ENCODE results near the gene CXCR5. TPM values are rescaled to one million over a fixed set of nuclear protein-coding genes. Genes with fewer than 3 reads are reported as not detected.

The CXCR5 gene
- total RNA-seq, 1 experiment from 2014 or later, result not detected

GRCh38 chr11:118868659-118869058 lies 15.0 kb upstream of the CXCR5 start:
- no peak overlapping the region for H3K27ac Mint-ChIP-seq (ENCODE audit: low read depth, unreplicated experiment)
- no TSS peak for BruUV-seq (replicated peaks)
- H3K4me3 Mint-ChIP-seq (ENCODE audit: unreplicated experiment), result no peak overlapping the region
- no peaks in the 10 kb centered on the region for H3K27me3 Mint-ChIP-seq (ENCODE audit: insufficient read depth, unreplicated experiment)
- no peak for DNase-seq (ENCODE audit: unreplicated experiment)
- H3K36me3 Mint-ChIP-seq (ENCODE audit: insufficient read depth, unreplicated experiment), result no peaks in the 10 kb centered on the region
- H3K4me1 Mint-ChIP-seq (ENCODE audit: insufficient read depth, unreplicated experiment), result no peaks in the 10 kb centered on the region
- ChIA-PET POLR2A (interaction anchor here (0.9 kb wide), 1 partner anchor 52 kb away, joined by 3 read pairs; no protein-coding TSS in a partner anchor), CTCF (no interaction called here)
- TF ChIP-seq CTCF (IDR thresholded peaks at IDR 0.05; ENCODE audit: unreplicated experiment), result no peak
- no peaks in the 10 kb centered on the region for H3K9me3 Mint-ChIP-seq (ENCODE audit: unreplicated experiment)
- intact Hi-C loops (cut with micrococcal nuclease), result no loop called here

GRCh38 chr11:118870396-118871343 lies 13.0 kb upstream of the CXCR5 start:
- no peaks in the 10 kb centered on the region for H3K27me3 Mint-ChIP-seq (ENCODE audit: insufficient read depth, unreplicated experiment)
- POLR2A ChIA-PET, result interaction anchor here (0.6 to 0.9 kb wide), 3 partner anchors 12 to 70 kb away, joined by 3 to 4 read pairs (median 3); no protein-coding TSS in a partner anchor
- BruUV-seq (replicated peaks), result no TSS peak
- DNase-seq (ENCODE audit: unreplicated experiment), result no peak
- no peaks in the 10 kb centered on the region for H3K9me3 Mint-ChIP-seq (ENCODE audit: unreplicated experiment)
- H3K4me3 Mint-ChIP-seq (ENCODE audit: unreplicated experiment), result no peak overlapping the region
- H3K36me3 Mint-ChIP-seq (ENCODE audit: insufficient read depth, unreplicated experiment), result no peaks in the 10 kb centered on the region
- no peak for TF ChIP-seq CTCF (IDR thresholded peaks at IDR 0.05; ENCODE audit: unreplicated experiment)
- CTCF ChIA-PET, result interaction anchor here (1.3 kb wide), 1 partner anchor 8 kb away, joined by 5 read pairs; no protein-coding TSS in a partner anchor
- H3K27ac Mint-ChIP-seq (ENCODE audit: low read depth, unreplicated experiment), result no peak overlapping the region
- H3K4me1 Mint-ChIP-seq (ENCODE audit: insufficient read depth, unreplicated experiment), result no peaks in the 10 kb centered on the region
- intact Hi-C loops (cut with micrococcal nuclease), result no loop called here

- CTCF ChIA-PET, result no interaction called here
- H3K9me3 Mint-ChIP-seq (ENCODE audit: unreplicated experiment), result no peaks in the 10 kb centered on the region
- DNase-seq (ENCODE audit: unreplicated experiment), result no peak
These were observed 11.3 kb upstream of the CXCR5 start for GRCh38 chr11:118872403-118872821.

More at GRCh38 chr11:118872403-118872821, 11.3 kb upstream of the CXCR5 start:
- intact Hi-C loops (cut with micrococcal nuclease), result no loop called here
- Mint-ChIP-seq H3K4me1 (ENCODE audit: insufficient read depth, unreplicated experiment) (no peaks in the 10 kb centered on the region), H3K27ac (ENCODE audit: low read depth, unreplicated experiment) (no peak overlapping the region), H3K4me3 (ENCODE audit: unreplicated experiment) (no peak overlapping the region), H3K27me3 (ENCODE audit: insufficient read depth, unreplicated experiment) (no peaks in the 10 kb centered on the region), H3K36me3 (ENCODE audit: insufficient read depth, unreplicated experiment) (no peaks in the 10 kb centered on the region)
- BruUV-seq (replicated peaks), result no TSS peak
- no peak for TF ChIP-seq CTCF (IDR thresholded peaks at IDR 0.05; ENCODE audit: unreplicated experiment)
- POLR2A ChIA-PET, result interaction anchor here (1.2 kb wide), 1 partner anchor 125 kb away, joined by 3 read pairs; the partner anchor contains the start of gene CENATAC

Data from MCF 10A (cell line).